ENCODE measurements around the gene FAM83C. TPM values are rescaled to one million over a fixed set of nuclear protein-coding genes. Genes with fewer than 3 reads are reported as not detected.

FAM83C gene
- polyA plus RNA-seq, 3 donors = not detected

GRCh38 chr20:35340436-35340835 is 48.2 kb upstream of the FAM83C start:
- H3K4me3 ChIP-seq (replicated peaks in 1 of 3; ENCODE audit: low read depth in 2 of 3, low read length in 3 of 3) = no peak overlapping the region
- no peak overlapping the region for H3K27ac ChIP-seq (ENCODE audit: low read depth in 1 of 2, low read length in 2 of 2)
- no peaks in the 10 kb centered on the region for H3K9me3 ChIP-seq (replicated peaks in 1 of 2; ENCODE audit: control insufficient read depth in 1 of 2, insufficient read depth in 1 of 2, low read length in 2 of 2)
- peaks cover 41% of the 10 kb centered on the region in 2 donors for H3K36me3 Mint-ChIP-seq
- peaks cover 0 to 1% (median 0%) of the 10 kb centered on the region in 3 donors for H3K27me3 Mint-ChIP-seq (ENCODE audit: low read depth in 3 of 3)
- no peak overlapping the region for H3K27ac Mint-ChIP-seq
- peaks cover 11% of the 10 kb centered on the region for H3K4me1 Mint-ChIP-seq
- peaks cover 5 to 9% of the 10 kb centered on the region in 2 donors for H3K4me1 ChIP-seq (ENCODE audit: control insufficient read depth in 1 of 2, insufficient read depth in 2 of 2, low read length in 2 of 2)
- H3K4me2 ChIP-seq (replicated peaks; ENCODE audit: extremely low read depth, low read length, poor library complexity, severe bottlenecking) = no peak overlapping the region
- DNase-seq = no peak
- H3K27me3 ChIP-seq (ENCODE audit: control insufficient read depth in 2 of 2, insufficient read depth in 2 of 2, low read length in 2 of 2) = no peaks in the 10 kb centered on the region
- H3K9ac ChIP-seq (ENCODE audit: insufficient read depth, low read length, poor library complexity, severe bottlenecking) = no peak overlapping the region
- no peaks in the 10 kb centered on the region for H3K9me3 Mint-ChIP-seq
- H2AFZ ChIP-seq (ENCODE audit: insufficient read depth, low read depth, low read length, poor library complexity, severe bottlenecking) = no peak overlapping the region
- TF ChIP-seq, protein P1, sequence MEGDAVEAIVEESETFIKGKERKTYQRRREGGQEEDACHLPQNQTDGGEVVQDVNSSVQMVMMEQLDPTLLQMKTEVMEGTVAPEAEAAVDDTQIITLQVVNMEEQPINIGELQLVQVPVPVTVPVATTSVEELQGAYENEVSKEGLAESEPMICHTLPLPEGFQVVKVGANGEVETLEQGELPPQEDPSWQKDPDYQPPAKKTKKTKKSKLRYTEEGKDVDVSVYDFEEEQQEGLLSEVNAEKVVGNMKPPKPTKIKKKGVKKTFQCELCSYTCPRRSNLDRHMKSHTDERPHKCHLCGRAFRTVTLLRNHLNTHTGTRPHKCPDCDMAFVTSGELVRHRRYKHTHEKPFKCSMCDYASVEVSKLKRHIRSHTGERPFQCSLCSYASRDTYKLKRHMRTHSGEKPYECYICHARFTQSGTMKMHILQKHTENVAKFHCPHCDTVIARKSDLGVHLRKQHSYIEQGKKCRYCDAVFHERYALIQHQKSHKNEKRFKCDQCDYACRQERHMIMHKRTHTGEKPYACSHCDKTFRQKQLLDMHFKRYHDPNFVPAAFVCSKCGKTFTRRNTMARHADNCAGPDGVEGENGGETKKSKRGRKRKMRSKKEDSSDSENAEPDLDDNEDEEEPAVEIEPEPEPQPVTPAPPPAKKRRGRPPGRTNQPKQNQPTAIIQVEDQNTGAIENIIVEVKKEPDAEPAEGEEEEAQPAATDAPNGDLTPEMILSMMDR (IDR thresholded peaks at IDR 0.05) = no peak
- H3K79me2 ChIP-seq (ENCODE audit: insufficient read depth, low read length) = no peaks in the 10 kb centered on the region
- peaks cover 11 to 37% of the 10 kb centered on the region in 2 donors for H3K36me3 ChIP-seq (replicated peaks in 1 of 2; ENCODE audit: control insufficient read depth in 1 of 2, insufficient read depth in 2 of 2, low read length in 2 of 2)
- intact Hi-C loops (cut with micrococcal nuclease) = no loop called here
- WGBS (ENCODE audit: insufficient coverage) = 100% methylated on average over 1 of the region's 2 CpGs
- H3K4me3 Mint-ChIP-seq = no peak overlapping the region
- H4K20me1 ChIP-seq (ENCODE audit: insufficient read depth, low read length) = no peaks in the 10 kb centered on the region

DNA sequence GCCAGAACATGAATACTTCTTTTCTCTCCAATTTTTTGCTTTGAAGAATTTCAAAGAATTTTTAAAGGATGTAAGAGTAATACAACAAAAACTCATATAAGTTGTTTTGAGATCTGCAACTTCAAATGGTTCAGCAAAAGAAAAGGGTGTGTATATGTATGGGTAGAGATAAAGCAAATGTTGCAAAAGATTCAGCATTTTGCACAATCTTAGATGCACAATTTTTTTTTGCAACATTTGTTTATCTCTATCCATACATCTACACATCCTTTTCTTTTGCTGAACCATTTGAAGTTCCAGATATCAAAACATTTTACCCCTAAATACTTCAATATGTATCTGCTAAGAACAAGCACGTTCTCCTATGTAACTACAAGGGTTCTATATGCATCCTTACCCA is 47.4 kb upstream of the FAM83C start:
- Mint-ChIP-seq H3K27me3 (ENCODE audit: low read depth in 3 of 3) (peaks cover 0 to under 1% (median 0%) of the 10 kb centered on the region in 3 donors), H3K9me3 (no peaks in the 10 kb centered on the region), H3K36me3 (peaks cover 34 to 35% of the 10 kb centered on the region in 2 donors), H3K4me1 (peaks cover 7% of the 10 kb centered on the region), H3K4me3 (no peak overlapping the region), H3K27ac (no peak overlapping the region)
- no peak overlapping the region for H3K9ac ChIP-seq (ENCODE audit: insufficient read depth, low read length, poor library complexity, severe bottlenecking)
- H3K36me3 ChIP-seq (replicated peaks in 1 of 2; ENCODE audit: control insufficient read depth in 1 of 2, insufficient read depth in 2 of 2, low read length in 2 of 2) = peaks cover 6 to 29% of the 10 kb centered on the region in 2 donors
- WGBS (ENCODE audit: insufficient coverage) = no CpG with 5 or more reads among the region's 1 CpG
- H3K27ac ChIP-seq (ENCODE audit: low read depth in 1 of 2, low read length in 2 of 2) = no peak overlapping the region
- no peak overlapping the region for H3K4me2 ChIP-seq (replicated peaks; ENCODE audit: extremely low read depth, low read length, poor library complexity, severe bottlenecking)
- H3K79me2 ChIP-seq (ENCODE audit: insufficient read depth, low read length) = no peaks in the 10 kb centered on the region
- no peak for DNase-seq
- H2AFZ ChIP-seq (ENCODE audit: insufficient read depth, low read depth, low read length, poor library complexity, severe bottlenecking) = no peak overlapping the region
- no peaks in the 10 kb centered on the region for H3K27me3 ChIP-seq (ENCODE audit: control insufficient read depth in 2 of 2, insufficient read depth in 2 of 2, low read length in 2 of 2)
- no peaks in the 10 kb centered on the region for H4K20me1 ChIP-seq (ENCODE audit: insufficient read depth, low read length)
- no peak overlapping the region for H3K4me3 ChIP-seq (replicated peaks in 1 of 3; ENCODE audit: low read depth in 2 of 3, low read length in 3 of 3)
- intact Hi-C loops (cut with micrococcal nuclease) = no loop called here
- peaks cover 5 to 7% of the 10 kb centered on the region in 2 donors for H3K4me1 ChIP-seq (ENCODE audit: control insufficient read depth in 1 of 2, insufficient read depth in 2 of 2, low read length in 2 of 2)
- TF ChIP-seq, protein P1 (IDR thresholded peaks at IDR 0.05) = no peak
- H3K9me3 ChIP-seq (replicated peaks in 1 of 2; ENCODE audit: control insufficient read depth in 1 of 2, insufficient read depth in 1 of 2, low read length in 2 of 2) = no peaks in the 10 kb centered on the region
